Calu3 (cell line): Measurements from ENCODE around the gene HLA-DQA2. TPM values are rescaled to one million over a fixed set of nuclear protein-coding genes. Genes with fewer than 3 reads are reported as not detected.
"Not testable (repeated sequence)": the region's sequence is repeated elsewhere in the genome, so short reads cannot be mapped to it uniquely, and the experiment has no call there.

Experiments
- BruUV-seq: library from RNA; stranded (reverse); fragments of 400-500 nt; replicated peaks from 2 replicates; lab custom pipeline; 2021; lab: Mats Ljungman, UMichigan
- CTCF ChIA-PET: fragments of 300-600 bp; sonication (Branson Sonifier 250); formaldehyde crosslinking; loops from one replicate; lab custom pipeline; 2022; ENCODE audit warnings: antibody characterized with exemption; lab: Charles Lee
- DNase-seq: peaks from one replicate; pipeline ENCODE4 v3.0.0; 2022
- H3K27ac Mint-ChIP-seq: one replicate; pipeline ENCODE4 v1.8.0; 2022; ENCODE audit warnings: mixed read lengths; ENCODE audit not compliant: unreplicated experiment
- H3K27me3 Mint-ChIP-seq: one replicate; pipeline ENCODE4 v1.8.0; 2022; ENCODE audit warnings: mixed read lengths; ENCODE audit not compliant: unreplicated experiment
- H3K36me3 Mint-ChIP-seq: one replicate; pipeline ENCODE4 v1.8.0; 2022; ENCODE audit warnings: mild to moderate bottlenecking, moderate library complexity, mixed read lengths; ENCODE audit not compliant: insufficient read depth, unreplicated experiment
- H3K4me1 Mint-ChIP-seq: one replicate; pipeline ENCODE4 v1.8.0; 2022; ENCODE audit warnings: mild to moderate bottlenecking, low read depth, mixed read lengths; ENCODE audit not compliant: unreplicated experiment
- H3K4me3 Mint-ChIP-seq: one replicate; pipeline ENCODE4 v1.8.0; 2022; ENCODE audit warnings: mild to moderate bottlenecking, low read depth, moderate library complexity, mixed read lengths; ENCODE audit not compliant: unreplicated experiment
- H3K9me3 Mint-ChIP-seq: one replicate; pipeline ENCODE4 v1.8.0; 2022; ENCODE audit warnings: low read depth, mixed read lengths; ENCODE audit not compliant: unreplicated experiment
- intact Hi-C: fragments of 100-400 bp; cut with micrococcal nuclease; formaldehyde crosslinking; loops from one replicate; pipeline ENCODE4 v1.10.0; 2022; ENCODE audit not compliant: unreplicated experiment
- total RNA-seq: library from RNA; stranded (reverse); gene quantifications from 2 replicates; pipeline ENCODE4 v1.2.3, GENCODE V29; 2022
- TF ChIP-seq, protein P1 (sequence below): fragments of 200-600 bp; IDR thresholded peaks from one replicate; pipeline ENCODE4 v1.8.0; 2022; ENCODE audit warnings: antibody characterized with exemption; ENCODE audit not compliant: unreplicated experiment

The HLA-DQA2 gene
- total RNA-seq, 1 experiment from 2014 or later: 2.1 TPM

DNA sequence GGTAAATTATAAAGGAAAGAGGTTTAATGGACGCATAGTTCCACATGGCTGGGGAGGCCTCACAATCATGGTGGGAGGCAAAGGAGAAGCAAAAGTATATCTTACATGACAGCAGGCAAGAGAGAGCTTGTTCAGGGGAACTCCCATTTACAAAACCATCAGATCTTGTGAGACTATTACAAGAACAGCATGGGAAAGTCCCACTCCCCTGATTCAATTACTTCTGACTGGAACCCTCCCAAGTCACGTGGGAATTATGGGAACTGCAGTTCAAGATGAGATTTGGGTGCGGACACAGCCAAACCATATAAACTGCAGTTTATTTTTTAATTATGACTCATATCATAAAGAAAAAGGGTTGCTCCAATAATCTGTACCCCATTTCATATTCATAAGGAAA is 22.3 kb upstream of the HLA-DQA2 start:
- intact Hi-C loops: no loop called here
- TF ChIP-seq, protein P1, sequence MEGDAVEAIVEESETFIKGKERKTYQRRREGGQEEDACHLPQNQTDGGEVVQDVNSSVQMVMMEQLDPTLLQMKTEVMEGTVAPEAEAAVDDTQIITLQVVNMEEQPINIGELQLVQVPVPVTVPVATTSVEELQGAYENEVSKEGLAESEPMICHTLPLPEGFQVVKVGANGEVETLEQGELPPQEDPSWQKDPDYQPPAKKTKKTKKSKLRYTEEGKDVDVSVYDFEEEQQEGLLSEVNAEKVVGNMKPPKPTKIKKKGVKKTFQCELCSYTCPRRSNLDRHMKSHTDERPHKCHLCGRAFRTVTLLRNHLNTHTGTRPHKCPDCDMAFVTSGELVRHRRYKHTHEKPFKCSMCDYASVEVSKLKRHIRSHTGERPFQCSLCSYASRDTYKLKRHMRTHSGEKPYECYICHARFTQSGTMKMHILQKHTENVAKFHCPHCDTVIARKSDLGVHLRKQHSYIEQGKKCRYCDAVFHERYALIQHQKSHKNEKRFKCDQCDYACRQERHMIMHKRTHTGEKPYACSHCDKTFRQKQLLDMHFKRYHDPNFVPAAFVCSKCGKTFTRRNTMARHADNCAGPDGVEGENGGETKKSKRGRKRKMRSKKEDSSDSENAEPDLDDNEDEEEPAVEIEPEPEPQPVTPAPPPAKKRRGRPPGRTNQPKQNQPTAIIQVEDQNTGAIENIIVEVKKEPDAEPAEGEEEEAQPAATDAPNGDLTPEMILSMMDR: no peak
- H3K4me1 Mint-ChIP-seq: no peaks in the 10 kb centered on the region
- CTCF ChIA-PET: interaction anchor here (0.6 kb wide), 1 partner anchor 1148 kb away, joined by 4 read pairs; no protein-coding TSS in a partner anchor
- H3K36me3 Mint-ChIP-seq: no peaks in the 10 kb centered on the region
- no peaks in the 10 kb centered on the region for H3K9me3 Mint-ChIP-seq
- BruUV-seq: no TSS peak
- H3K27ac Mint-ChIP-seq: no peak overlapping the region
- H3K4me3 Mint-ChIP-seq: no peak overlapping the region
- H3K27me3 Mint-ChIP-seq: peaks cover 79% of the 10 kb centered on the region
- no peak for DNase-seq

DNA sequence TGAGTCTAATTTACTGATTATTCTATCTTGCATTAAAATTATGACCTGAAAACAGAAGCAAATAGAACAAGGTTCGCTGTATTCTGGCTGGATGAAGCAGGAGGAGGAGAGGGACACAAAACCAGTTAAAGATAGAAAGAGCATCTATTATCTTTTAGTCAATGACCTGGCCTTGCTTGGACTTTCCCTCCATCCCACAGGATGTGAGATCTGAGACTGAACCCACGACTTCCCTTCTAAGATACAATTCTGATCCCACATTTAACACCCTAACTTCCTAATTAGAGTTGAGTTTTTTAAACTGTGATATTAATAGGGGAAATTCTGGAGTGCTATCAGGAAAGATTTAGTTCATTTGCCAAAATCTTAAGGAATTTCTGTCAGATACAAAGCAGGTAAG is 3.1 kb upstream of the HLA-DQA2 start:
- H3K9me3 Mint-ChIP-seq: no peaks in the 10 kb centered on the region
- intact Hi-C loops: no loop called here
- CTCF ChIA-PET: no interaction called here
- peaks cover 93% of the 10 kb centered on the region for H3K27me3 Mint-ChIP-seq
- H3K36me3 Mint-ChIP-seq: no peaks in the 10 kb centered on the region
- no peak overlapping the region for H3K4me3 Mint-ChIP-seq
- no peak overlapping the region for H3K27ac Mint-ChIP-seq
- BruUV-seq: no TSS peak
- no peak for DNase-seq
- TF ChIP-seq, protein P1: no peak
- H3K4me1 Mint-ChIP-seq: no peaks in the 10 kb centered on the region

DNA sequence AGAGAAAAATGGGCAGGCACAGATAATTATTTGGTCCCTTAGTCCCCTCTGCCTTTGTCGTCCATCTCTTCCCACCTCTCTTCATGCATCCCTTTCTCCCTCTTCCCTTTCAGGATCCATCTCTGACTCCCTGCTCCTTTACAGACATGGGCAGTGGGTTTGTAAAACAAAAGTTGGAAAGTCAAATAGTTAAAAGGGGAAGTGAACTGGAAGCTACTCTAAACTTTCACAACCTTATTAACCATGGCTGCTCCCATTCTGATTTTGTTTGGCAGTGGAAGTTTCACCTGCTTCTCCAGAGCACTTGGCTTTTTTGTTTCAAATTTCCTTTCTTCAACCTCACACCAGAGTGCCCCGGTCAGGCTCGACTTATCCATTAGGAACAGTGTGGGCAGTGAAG is 1.2 kb downstream of the HLA-DQA2 start:
- CTCF ChIA-PET: no interaction called here
- H3K27ac Mint-ChIP-seq: no peak overlapping the region
- H3K4me1 Mint-ChIP-seq: no peaks in the 10 kb centered on the region
- no peak for DNase-seq
- peaks cover 97% of the 10 kb centered on the region for H3K27me3 Mint-ChIP-seq
- no TSS peak for BruUV-seq
- no peak overlapping the region for H3K4me3 Mint-ChIP-seq
- TF ChIP-seq, protein P1: no peak
- H3K9me3 Mint-ChIP-seq: no peaks in the 10 kb centered on the region
- H3K36me3 Mint-ChIP-seq: no peaks in the 10 kb centered on the region
- intact Hi-C loops: no loop called here

DNA sequence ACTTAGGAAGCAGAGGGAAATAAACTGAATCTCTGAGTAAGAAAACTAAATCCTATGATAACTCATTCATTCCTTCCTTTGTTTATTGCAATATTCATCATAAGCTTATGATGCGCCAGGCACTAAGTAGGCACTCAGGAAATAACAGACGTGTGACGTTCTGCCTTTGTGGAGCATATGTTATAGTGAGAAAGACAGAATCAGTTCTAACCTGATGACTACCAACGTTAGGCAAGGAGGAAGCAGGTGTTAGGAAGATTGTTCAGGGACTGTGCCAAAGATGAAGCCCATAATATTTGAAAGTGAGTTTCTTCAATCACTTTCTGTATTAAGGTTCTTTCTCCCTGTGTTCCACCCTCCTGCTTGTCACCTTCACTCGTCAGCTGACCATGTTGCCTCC is 3.6 kb downstream of the HLA-DQA2 start:
- intact Hi-C loops: no loop called here

DNA sequence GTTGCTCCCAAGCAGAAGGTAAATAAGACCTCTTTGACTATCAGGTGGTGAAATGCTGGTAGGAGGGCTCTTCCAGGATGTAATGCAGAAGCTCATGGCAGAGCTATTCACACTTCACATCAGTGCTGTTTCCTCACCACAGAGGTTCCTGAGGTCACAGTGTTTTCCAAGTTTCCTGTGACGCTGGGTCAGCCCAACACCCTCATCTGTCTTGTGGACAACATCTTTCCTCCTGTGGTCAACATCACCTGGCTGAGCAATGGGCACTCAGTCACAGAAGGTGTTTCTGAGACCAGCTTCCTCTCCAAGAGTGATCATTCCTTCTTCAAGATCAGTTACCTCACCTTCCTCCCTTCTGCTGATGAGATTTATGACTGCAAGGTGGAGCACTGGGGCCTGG is 4.5 kb downstream of the HLA-DQA2 start:
- H3K4me3 Mint-ChIP-seq, DNase-seq, intact Hi-C loops, H3K4me1 Mint-ChIP-seq, H3K9me3 Mint-ChIP-seq, BruUV-seq, CTCF ChIA-PET, H3K36me3 Mint-ChIP-seq, H3K27ac Mint-ChIP-seq: not testable (repeated sequence)
- peaks cover 84% of the 10 kb centered on the region for H3K27me3 Mint-ChIP-seq

More for the DNA sequence above, 3.6 kb downstream of the HLA-DQA2 start:
- DNase-seq: no peak
- Mint-ChIP-seq H3K9me3 (no peaks in the 10 kb centered on the region), H3K4me1 (no peaks in the 10 kb centered on the region), H3K27me3 (peaks cover 92% of the 10 kb centered on the region), H3K4me3 (no peak overlapping the region), H3K36me3 (no peaks in the 10 kb centered on the region), H3K27ac (no peak overlapping the region)
- BruUV-seq: no TSS peak
- TF ChIP-seq, protein P1: no peak
- CTCF ChIA-PET: no interaction called here
